Measurements from ENCODE around the gene IGFN1. TPM values are rescaled to one million over a fixed set of nuclear protein-coding genes. Genes with fewer than 3 reads are reported as not detected.

IGFN1 gene
- total RNA-seq, 1 donor = under 0.01 TPM

DNA sequence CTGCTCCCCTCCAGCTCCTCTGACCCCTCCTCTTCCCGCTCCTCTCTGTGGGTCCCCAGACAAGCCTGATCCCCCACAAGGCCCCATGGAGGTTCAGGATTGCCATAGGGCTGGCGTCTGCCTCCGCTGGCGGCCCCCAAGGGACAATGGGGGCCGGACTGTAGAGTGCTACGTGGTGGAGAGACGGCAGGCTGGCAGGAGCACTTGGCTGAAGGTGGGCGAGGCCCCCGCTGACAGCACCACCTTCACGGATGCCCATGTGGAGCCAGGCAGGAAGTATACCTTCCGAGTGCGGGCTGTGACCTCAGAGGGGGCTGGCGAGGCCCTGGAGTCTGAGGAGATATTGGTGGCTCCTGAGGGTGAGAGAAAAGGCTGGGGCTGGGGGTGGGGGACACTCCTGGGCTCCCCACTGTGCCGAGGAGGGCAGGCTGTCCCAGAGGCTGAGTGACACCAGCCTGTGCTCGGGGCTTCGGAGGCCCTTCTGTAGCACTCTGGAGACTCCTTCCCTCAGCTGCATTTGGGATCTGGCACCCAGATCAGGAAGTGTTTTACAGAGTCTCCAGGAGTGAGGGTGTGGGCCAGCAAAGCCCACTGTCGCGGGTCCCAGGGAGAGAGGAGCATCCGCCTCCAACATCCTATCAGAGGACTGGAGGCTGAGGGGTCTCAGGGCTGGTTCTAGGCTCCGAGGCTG lies 25.9 kb downstream of the IGFN1 start:
- Histone ChIP-seq H3K9me3 (ENCODE audit: low read depth, low read length) (no peaks in the 10 kb centered on the region), H3K36me3 (ENCODE audit: insufficient read depth, low read length) (no peaks in the 10 kb centered on the region), H3K4me3 (ENCODE audit: insufficient read depth, low read length) (no peak overlapping the region), H3K4me2 (ENCODE audit: insufficient read depth, low read length) (no peak overlapping the region), H3K27ac (ENCODE audit: low read depth, low read length) (no peak overlapping the region), H3K4me1 (ENCODE audit: insufficient read depth, low read length) (no peaks in the 10 kb centered on the region), H2AFZ (ENCODE audit: low read length) (no peak overlapping the region), H4K20me1 (ENCODE audit: insufficient read depth, low read length) (no peaks in the 10 kb centered on the region), H3K27me3 (ENCODE audit: insufficient read depth, low read length) (peaks cover 20% of the 10 kb centered on the region), H3K79me2 (ENCODE audit: insufficient read depth, low read length) (no peaks in the 10 kb centered on the region)
- TF ChIP-seq, protein P1, sequence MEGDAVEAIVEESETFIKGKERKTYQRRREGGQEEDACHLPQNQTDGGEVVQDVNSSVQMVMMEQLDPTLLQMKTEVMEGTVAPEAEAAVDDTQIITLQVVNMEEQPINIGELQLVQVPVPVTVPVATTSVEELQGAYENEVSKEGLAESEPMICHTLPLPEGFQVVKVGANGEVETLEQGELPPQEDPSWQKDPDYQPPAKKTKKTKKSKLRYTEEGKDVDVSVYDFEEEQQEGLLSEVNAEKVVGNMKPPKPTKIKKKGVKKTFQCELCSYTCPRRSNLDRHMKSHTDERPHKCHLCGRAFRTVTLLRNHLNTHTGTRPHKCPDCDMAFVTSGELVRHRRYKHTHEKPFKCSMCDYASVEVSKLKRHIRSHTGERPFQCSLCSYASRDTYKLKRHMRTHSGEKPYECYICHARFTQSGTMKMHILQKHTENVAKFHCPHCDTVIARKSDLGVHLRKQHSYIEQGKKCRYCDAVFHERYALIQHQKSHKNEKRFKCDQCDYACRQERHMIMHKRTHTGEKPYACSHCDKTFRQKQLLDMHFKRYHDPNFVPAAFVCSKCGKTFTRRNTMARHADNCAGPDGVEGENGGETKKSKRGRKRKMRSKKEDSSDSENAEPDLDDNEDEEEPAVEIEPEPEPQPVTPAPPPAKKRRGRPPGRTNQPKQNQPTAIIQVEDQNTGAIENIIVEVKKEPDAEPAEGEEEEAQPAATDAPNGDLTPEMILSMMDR (IDR thresholded peaks at IDR 0.05; ENCODE audit: extremely low read depth, low read depth, low read length) = no peak
- peak; percentile 88 for DNase-seq (ENCODE audit: insufficient read length, low spot score, missing footprints)

DNA sequence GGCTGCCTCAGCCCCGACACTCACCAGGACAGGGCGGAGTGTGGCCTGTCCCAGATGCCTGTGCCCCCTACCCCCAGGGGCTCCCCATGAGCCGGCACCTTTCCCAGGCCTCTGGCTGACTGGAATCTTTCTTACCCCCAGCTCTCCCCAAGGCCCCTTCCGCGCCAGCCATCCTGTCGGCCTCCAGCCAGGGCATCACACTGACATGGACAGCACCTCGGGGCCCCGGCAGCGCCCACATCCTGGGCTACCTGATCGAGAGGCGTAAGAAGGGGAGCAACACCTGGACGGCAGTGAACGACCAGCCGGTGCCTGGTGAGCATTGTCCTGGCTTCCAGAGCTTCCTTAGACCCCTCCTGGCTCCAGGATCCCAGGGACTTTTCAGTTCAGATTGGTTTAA lies 26.5 kb downstream of the IGFN1 start:
- H3K4me2 ChIP-seq (ENCODE audit: insufficient read depth, low read length) = no peak overlapping the region
- H3K4me3 ChIP-seq (ENCODE audit: insufficient read depth, low read length) = no peak overlapping the region
- H3K4me1 ChIP-seq (ENCODE audit: insufficient read depth, low read length) = no peaks in the 10 kb centered on the region
- H3K9me3 ChIP-seq (ENCODE audit: low read depth, low read length) = no peaks in the 10 kb centered on the region
- H2AFZ ChIP-seq (ENCODE audit: low read length) = no peak overlapping the region
- peaks cover 14% of the 10 kb centered on the region for H3K27me3 ChIP-seq (ENCODE audit: insufficient read depth, low read length)
- no peak overlapping the region for H3K27ac ChIP-seq (ENCODE audit: low read depth, low read length)
- H4K20me1 ChIP-seq (ENCODE audit: insufficient read depth, low read length) = no peaks in the 10 kb centered on the region
- H3K36me3 ChIP-seq (ENCODE audit: insufficient read depth, low read length) = no peaks in the 10 kb centered on the region
- no peak for DNase-seq (ENCODE audit: insufficient read length, low spot score, missing footprints)
- TF ChIP-seq, protein P1 (IDR thresholded peaks at IDR 0.05; ENCODE audit: extremely low read depth, low read depth, low read length) = no peak
- no peaks in the 10 kb centered on the region for H3K79me2 ChIP-seq (ENCODE audit: insufficient read depth, low read length)

DNA sequence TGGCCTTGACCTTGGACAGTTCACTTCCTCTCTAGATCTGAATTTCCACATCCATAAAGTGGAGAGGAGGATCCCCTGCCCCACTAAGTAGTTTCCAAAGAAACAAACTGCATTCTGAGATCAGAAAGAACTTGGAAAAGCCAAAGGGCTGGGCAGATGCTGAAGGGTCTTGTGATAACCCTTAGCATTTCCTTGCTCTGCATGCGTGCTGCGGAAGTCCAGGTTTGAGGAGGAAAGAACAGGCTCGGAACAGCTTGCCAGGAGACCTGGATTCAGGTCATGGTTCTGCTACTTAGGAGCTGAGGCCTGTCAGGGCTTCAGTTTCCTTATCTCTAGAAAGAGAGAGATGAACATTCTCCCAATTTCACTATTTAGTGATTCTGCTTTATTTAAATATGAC lies 27.2 kb downstream of the IGFN1 start:
- TF ChIP-seq, protein P1 (IDR thresholded peaks at IDR 0.05; ENCODE audit: extremely low read depth, low read depth, low read length) = no peak

DNA sequence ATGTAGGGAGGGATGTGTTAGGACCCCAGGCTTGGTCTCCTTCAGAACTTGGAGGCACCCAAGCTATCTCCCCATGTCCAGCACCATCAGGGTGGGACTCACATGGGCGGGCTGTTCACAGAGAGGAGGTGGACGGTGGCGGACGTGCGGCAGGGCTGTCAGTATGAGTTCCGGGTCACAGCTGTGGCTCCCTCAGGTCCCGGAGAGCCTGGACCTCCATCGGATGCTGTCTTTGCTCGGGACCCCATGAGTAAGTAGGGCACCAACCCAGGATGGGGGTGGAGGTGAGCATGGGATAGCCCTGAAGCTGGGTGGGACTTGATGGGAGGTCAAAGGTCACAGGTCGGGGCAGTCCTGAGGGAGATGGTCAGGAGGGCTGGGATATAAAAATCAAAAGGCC lies 27.8 kb downstream of the IGFN1 start:
- no peaks in the 10 kb centered on the region for H3K4me1 ChIP-seq (ENCODE audit: insufficient read depth, low read length)
- H3K27me3 ChIP-seq (ENCODE audit: insufficient read depth, low read length) = peaks cover 3% of the 10 kb centered on the region
- TF ChIP-seq, protein P1 (IDR thresholded peaks at IDR 0.05; ENCODE audit: extremely low read depth, low read depth, low read length) = no peak
- no peaks in the 10 kb centered on the region for H3K79me2 ChIP-seq (ENCODE audit: insufficient read depth, low read length)
- no peak overlapping the region for H2AFZ ChIP-seq (ENCODE audit: low read length)
- no peak for DNase-seq (ENCODE audit: insufficient read length, low spot score, missing footprints)
- no peak overlapping the region for H3K4me3 ChIP-seq (ENCODE audit: insufficient read depth, low read length)
- H3K36me3 ChIP-seq (ENCODE audit: insufficient read depth, low read length) = no peaks in the 10 kb centered on the region
- H3K9me3 ChIP-seq (ENCODE audit: low read depth, low read length) = no peaks in the 10 kb centered on the region
- H3K27ac ChIP-seq (ENCODE audit: low read depth, low read length) = no peak overlapping the region
- H3K4me2 ChIP-seq (ENCODE audit: insufficient read depth, low read length) = no peak overlapping the region
- no peaks in the 10 kb centered on the region for H4K20me1 ChIP-seq (ENCODE audit: insufficient read depth, low read length)

More for the DNA sequence above, 27.2 kb downstream of the IGFN1 start:
- Histone ChIP-seq H3K27me3 (ENCODE audit: insufficient read depth, low read length) (peaks cover 8% of the 10 kb centered on the region), H3K27ac (ENCODE audit: low read depth, low read length) (no peak overlapping the region), H3K36me3 (ENCODE audit: insufficient read depth, low read length) (no peaks in the 10 kb centered on the region), H2AFZ (ENCODE audit: low read length) (no peak overlapping the region), H3K79me2 (ENCODE audit: insufficient read depth, low read length) (no peaks in the 10 kb centered on the region), H3K9me3 (ENCODE audit: low read depth, low read length) (no peaks in the 10 kb centered on the region), H4K20me1 (ENCODE audit: insufficient read depth, low read length) (no peaks in the 10 kb centered on the region), H3K4me1 (ENCODE audit: insufficient read depth, low read length) (no peaks in the 10 kb centered on the region), H3K4me2 (ENCODE audit: insufficient read depth, low read length) (no peak overlapping the region), H3K4me3 (ENCODE audit: insufficient read depth, low read length) (no peak overlapping the region)
- no peak for DNase-seq (ENCODE audit: insufficient read length, low spot score, missing footprints)

All from osteoblast (primary cell).